CD4-positive, alpha-beta T cell treated with Interleukin-6 for 4 hours (primary cell): ENCODE measurements around the gene ZNF296.

Source experiments
- DNase-seq: peaks from one replicate; pipeline ENCODE4 v3.0.0-alpha.2; 2020; ENCODE audit warnings: mixed read lengths

ZNF296 gene

GRCh38 chr19:45079911-45080370 is 3.7 kb upstream of the ZNF296 start:
- DNase-seq: no peak

DNA sequence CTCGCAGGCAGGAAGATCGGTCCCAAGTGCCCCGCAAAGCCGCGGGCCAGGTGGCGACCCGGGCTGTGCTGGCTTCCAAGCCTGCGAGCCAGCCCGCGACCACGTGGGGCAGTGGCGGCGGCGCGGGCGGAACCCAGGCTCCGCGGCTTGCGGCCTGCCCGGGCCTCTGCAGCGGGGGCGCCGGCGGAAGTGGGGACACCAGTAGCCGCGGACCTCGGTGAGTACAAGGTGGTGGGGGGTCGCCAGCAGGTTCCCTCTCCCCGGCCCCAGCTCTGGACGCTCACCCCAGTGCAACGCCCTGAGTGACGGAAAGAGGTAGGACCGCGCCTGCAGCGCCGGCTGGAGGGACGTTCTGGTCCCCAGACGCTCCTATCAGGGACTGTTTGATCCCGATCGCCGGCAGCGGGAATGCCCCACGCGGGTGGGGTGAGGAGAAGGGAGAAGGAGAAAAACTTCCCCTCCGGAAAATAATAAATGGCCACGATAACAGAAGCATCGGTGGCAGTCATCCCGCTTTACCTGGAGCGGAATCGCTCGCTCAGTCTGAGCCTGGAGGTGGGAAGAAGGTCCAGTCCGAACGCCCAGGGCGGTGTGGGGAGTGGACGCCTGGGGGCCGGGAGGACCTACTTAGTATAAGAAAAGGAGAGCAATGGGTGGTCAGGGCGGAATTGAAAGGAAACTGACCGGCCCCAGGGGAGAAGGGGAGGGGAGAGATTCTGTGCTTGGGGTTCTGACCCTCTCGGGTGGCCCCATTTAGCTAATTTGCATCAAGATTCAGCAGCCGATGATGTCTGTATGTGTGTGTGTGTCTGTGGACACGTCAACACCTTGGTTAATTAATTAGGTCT is 3.0 kb upstream of the ZNF296 start, which contains the start of gene GEMIN7:
TSS of gene GEMIN7 (plus strand) at position 198 of the 848 bp plus-strand sequence. CDS start 10,855 bp downstream, outside the sequence.
- peak; percentile 78 for DNase-seq

- DNase-seq: no peak
Observed at GRCh38 chr19:45078390-45079062, 2.2 kb upstream of the ZNF296 start.

GRCh38 chr19:45076851-45077730 is 813 bp upstream of the ZNF296 start:
- peak; percentile 32 for DNase-seq

GRCh38 chr19:45075301-45076028 is 813 bp downstream of the ZNF296 start:
- peak; percentile 34 for DNase-seq

DNA sequence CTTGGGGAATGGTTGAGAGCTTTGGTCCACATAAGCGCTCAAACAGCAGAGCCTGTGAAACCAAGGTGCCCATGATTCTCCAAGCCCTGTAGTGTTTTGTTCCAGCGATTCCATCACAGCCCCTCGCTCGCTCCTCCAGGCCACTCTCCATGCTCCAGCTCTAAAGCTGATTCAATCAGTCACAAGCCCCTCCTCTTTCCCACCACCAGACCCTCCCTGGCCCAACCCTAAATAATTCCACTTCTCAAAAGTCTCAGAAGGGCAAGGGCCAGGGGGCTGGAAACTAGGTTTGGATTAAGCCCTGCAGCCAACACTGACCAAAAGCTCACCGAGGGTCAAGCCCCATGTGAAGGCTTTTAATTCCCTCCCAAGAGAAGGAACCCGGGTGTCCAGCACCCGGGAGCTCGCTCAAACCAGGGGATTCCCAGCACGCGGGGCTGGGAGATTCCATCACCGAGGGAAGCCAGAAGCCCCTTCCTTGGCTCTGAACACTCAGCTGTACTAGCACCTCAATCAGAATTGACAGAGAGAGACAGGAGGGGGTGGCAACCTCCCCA is 1.5 kb downstream of the ZNF296 start:
- DNase-seq: no peak

DNA sequence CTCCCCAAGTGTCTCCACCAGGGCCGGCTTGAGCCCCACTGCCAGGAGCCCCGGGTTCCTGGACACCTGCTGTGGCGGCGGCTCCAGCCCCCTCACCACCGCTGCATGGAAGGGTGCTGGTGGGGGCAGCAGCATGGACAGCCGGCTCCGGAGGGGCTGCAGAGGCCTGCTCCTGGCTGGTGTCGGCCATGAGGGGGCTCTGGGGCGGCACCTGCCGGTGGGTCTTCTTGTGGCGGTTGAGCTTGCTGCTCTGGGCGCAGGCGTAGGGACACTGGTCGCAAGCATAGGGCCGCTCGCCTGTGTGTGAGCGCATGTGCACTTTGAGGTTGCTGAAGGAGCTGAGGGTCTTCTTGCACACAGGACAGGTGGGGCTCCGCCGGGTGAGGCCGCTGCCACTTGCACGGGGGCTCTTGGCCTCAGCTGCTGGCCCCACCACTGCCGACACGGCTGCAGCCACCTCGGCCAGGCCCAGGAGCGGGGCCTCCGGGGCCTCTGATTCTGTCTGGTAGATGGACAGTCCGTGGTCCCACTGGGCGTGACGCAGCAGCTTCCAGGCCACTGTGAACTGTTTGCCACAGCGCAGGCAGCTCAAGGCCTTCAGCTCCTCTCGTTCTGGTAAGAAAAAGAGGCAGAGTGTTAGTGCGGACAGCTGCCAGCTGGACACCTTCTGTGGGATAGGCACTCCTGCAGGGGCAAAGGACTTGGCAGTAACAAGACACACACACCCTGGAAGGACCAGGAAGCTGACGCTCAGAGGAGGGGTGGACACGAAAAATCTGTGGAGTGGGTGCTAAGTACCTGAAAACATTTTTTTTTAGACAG is 4.1 kb downstream of the ZNF296 start:
- no peak for DNase-seq

- no peak for DNase-seq
Observed at GRCh38 chr19:45071545-45071938, 4.7 kb downstream of the ZNF296 start.

- DNase-seq: no peak
Observed at GRCh38 chr19:45070861-45071544, 5.3 kb downstream of the ZNF296 start.

GRCh38 chr19:45070214-45070613 is 6.1 kb downstream of the ZNF296 start:
- no peak for DNase-seq

GRCh38 chr19:45069056-45069455 is 7.2 kb downstream of the ZNF296 start:
- DNase-seq: no peak

DNA sequence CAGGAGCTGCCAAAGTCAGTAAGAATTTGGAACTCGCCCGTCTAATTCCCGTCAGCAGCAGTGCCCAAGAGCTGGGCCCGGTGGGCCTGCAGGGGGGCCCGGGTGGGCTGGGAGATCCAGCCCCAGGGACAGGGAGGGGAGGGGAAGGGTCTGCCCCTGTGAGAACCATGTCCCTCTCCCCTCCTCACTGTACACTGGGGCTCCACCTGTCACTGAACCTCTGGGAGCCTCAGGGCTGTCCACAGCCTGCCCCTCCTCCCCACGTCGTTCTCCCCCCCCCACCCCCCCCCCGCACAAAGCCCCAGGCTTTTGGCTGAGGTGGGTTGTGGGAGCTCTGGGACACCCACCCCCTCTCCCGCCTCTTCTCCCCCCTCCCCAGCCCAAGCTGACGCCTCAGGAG is 8.2 kb downstream of the ZNF296 start:
- no peak for DNase-seq

DNA sequence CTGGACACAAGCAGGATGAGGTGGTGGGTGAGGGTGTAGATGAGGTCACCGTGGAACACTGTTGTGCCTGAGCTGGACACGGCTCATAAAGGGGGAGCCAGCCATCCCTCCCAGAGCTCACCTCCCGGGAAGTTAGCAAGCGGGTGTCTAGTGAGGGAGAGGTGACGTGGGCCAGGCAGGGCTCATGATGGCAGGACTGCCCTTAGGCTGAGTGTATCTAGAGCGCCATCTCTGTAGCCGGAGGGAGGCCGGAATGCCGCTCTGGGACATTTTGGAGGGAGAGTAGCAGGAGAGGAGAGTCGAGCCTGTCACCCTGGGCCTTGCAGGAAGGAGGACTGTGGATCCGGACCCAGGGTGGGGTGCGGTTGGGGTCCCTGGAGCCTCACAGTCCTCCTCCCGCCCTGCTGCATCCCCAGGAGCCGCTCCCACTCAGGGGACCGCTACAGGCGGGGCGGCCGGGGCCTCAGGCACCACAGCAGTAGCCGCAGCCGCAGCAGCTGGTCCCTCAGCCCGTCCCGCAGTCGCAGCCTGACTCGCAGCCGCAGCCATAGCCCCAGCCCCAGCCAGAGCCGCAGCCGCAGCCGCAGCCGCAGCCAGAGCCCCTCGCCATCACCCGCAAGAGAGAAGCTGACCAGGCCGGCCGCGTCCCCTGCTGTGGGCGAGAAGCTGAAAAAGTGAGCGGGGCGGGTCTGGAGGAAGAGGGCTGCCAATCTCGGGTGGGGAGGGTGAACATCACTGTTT is 9.2 kb downstream of the ZNF296 start:
- no peak for DNase-seq

GRCh38 chr19:45063851-45064801 is 12.2 kb downstream of the ZNF296 start:
- no peak for DNase-seq

DNA sequence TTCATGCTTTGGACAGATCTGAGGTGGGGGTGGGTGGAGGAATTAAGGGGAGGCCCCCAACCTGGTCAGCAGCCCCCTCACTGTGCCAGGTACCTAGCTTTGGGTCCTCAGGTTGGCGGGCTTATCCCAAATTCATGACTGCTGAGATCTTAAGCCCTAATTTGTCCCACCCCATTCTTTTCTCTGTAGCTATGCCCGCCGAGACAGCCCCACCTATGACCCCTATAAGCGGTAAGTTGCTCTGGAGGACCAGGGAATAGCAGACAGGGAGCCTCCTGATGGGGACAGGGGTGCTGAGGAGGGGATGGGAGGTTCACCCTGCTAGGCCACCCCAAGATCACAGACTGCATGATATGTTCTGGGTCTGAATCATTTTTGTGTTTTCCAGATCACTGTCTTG is 14.3 kb downstream of the ZNF296 start:
- DNase-seq: no peak

- DNase-seq: peak; percentile 84
Observed at GRCh38 chr19:45059258-45059965, 16.9 kb downstream of the ZNF296 start.

DNA sequence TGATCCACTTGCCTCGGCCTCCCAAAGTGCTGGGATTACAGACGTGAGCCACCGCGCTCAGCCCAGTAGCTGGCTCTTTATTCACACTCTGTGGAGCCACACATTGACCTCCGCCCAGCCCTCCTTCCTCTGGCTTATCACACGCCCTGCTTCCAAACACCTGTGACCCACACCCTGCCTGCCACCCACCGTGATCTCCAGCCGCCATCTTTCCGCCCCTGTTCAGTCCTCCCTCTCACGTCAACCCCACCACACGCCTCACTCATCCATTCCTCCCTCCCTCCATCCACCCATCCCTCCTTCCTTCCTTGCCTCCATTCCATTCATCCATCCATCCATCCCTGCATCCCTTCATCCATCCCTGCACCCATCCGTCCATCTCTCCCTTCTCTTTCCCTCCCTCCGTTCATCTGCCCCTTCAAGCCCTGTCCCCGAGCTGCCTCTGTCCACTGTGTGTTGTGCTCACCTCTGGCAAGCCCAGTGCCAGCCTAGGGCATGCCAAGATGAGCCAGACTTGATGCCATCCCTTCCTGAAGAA is 17.6 kb downstream of the ZNF296 start:
- DNase-seq: no peak

- no peak for DNase-seq
Observed at GRCh38 chr19:45057444-45057843, 18.8 kb downstream of the ZNF296 start.
